GM19238 (cell line): ENCODE results near the gene TNIK.

Source experiments
- DNase-seq: peaks from one replicate; pipeline ENCODE4 v3.0.0; 2011; ENCODE audit warnings: low spot score; ENCODE audit not compliant: insufficient read length

Gene TNIK

DNA sequence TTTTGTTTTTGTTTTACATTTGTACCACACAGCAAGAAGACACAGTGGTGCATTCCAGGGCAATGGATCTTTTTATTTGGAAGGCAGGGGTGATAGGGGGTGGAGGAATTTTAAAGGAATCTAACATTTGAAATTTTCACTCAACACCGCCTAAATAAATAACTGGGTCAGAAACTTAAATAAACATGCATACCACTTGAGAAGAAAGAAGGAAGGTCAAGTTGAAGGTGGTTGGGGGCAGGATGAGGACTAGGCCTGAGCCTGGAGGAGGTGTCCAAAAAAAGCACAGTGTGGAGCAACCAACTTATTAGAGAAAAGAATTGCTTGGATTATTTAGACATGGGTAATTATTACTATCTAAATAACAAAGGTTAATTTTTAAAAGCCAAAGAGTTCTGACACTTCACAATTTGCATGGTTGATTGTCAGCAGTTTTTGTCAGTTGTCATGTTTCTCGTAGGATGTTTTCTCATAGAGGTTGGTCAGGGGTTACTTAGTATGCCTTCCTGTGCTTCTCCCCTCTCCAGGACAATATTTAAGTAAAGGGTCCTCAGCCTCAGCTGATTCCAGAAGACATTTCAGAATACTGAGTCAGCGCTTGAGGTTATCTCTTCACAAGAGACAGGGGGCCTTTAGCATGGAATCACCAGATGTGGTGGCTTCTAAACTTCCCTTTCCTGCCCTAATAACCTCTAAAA is 260.0 kb downstream of the TNIK start:
- DNase-seq, result no peak

DNA sequence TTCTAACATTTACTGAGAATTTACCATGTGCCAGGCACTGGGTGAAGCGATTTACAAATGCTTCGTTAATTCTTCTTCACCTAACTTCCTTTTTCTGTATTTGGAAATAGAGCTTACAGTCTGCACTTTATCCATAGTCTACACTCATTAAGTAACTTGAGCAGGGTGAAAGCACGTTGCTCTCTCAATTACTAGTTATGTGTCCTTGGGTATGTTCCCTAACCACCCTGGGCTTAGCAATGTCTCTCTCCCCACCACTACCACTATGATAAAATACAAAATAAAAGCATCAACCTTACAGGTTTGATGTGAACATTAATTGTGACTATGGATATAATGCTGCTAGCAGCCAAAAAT is 260.8 kb downstream of the TNIK start:
- DNase-seq, result no peak

DNA sequence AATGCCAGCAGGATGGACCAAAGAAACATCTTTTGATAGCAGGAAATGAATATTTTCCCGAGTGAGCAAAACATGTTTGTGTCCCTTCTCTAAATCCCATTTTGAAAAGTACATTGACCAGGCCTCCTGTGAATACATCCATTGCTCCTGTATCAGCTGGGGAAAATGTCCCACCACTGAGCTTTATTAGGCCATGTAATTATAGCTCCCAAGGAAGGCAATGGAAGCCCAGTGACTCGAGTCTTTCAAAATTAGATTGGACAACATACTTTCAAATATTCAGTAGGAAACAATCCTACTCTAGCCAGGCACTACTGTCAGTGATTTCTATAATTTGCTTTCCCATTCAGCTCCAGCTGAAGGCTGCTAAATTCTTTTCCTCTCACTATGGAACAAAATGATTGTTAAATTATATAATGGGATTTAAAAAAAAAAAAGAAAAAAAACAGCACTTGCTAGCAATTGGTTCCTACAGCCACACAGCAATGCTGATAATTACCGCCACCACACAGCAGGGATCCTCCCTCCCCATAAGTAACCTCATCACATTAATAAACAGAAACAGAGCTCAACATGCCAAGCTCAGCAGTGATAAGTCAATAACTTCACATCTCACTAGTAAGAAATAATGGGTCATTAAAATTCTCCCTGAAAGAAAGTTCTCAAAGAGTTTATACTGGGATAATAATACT is 261.3 kb downstream of the TNIK start:
- no peak for DNase-seq

DNA sequence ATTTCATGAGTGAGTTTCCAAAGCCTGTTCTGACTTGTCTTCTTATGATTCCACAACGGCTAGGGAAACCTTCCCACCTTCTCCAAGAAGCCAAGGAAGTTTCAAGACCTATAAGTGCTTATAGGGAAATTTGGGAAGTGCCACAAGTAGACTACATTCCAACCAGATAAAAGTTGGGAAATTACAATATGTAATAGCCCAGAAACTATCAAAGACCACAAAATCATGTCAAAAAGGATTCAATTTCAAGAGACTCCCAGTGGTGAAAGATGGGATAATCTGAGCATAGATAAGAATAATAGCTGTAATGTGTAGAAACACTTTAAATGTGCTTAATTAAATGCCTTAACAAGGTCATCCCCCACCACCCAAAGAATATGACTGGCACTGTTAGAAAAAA is 264.5 kb downstream of the TNIK start:
- DNase-seq, result no peak

DNA sequence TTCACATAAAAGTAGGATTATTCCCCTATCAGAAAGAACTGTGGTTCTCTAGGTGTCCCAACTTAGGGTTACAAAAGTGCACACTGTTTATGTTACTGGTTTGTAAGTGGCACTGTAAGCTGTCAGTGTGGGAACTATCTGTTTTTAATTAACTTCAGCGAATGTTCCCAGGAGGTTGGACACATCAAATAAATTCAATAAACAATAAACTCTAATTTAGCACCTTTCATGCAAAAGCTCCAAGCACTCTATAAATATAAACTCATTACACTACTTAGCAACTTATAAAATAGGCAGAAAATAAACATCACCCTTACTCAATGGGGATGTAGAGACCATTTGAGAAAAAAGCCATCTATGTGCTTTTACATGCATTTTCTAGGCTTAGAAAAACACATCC is 265.2 kb downstream of the TNIK start:
- DNase-seq, result no peak

DNA sequence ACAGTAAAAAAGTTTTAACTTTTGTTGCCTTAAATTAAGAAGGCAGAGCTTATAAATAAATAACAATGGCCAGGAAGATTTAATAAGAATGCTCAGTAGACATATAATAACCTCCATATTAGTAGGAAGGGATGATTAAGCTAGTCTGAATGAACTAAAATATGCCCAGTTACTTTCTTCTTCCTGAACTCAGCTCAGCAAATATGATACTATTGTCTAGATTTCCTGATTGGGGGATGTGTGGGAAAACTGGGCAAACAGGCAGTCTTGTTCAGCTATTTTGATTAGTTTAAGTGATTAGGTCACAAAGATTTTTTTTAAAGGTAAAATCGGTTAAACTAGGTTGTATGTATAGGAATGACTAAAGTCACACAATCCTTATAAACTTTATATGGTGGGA is 266.5 kb downstream of the TNIK start:
- DNase-seq, result no peak

DNA sequence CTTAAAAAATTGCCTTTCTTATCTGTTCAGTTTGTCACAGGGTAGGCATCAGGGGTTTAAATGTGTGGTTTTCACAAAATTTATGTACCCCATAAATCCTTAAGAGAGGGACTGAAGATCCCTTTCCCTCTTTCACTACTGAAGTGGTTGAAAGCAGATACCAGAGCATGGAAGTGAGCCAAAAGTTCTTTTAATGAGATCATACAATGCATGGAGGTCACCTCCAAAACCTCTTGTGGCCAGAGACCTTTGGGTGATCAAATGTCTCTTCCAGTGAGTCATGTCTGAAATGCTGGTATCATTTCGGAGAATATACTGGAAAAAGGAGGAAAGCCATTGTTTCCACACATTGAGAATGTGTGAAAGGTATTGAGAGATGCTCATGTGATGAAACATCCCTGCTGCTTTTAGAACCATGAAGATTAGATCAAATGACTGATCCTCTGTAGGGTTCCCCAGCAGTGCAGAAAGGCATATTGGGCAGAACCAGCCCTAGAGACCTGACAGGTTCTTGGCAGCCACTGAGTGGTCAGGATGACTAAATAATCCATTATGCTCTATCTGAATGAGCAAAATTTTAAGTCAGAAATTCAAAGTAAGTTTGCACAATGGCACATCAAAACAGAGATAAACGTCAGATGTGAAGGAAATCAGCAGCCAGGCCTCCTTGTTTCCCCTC is 267.9 kb downstream of the TNIK start:
- DNase-seq, result no peak

DNA sequence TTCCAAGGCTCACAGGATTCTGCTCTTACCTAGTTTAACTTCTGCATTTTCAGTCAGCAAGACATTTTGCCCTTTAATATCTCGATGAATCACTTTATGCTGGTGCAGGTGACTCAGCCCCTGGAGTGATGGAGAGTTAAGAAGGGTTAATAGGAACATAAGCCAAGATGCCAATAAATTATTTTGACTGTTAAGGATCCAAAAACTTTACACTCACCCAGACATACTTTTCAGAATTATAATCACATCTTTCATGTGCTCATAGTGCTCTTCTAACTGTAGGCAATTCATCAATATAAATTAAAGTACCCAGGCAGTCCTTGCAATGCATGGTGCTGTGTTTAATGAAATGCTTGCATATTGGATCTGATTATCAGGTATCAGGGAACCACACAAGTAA is 269.5 kb downstream of the TNIK start:
- no peak for DNase-seq

DNA sequence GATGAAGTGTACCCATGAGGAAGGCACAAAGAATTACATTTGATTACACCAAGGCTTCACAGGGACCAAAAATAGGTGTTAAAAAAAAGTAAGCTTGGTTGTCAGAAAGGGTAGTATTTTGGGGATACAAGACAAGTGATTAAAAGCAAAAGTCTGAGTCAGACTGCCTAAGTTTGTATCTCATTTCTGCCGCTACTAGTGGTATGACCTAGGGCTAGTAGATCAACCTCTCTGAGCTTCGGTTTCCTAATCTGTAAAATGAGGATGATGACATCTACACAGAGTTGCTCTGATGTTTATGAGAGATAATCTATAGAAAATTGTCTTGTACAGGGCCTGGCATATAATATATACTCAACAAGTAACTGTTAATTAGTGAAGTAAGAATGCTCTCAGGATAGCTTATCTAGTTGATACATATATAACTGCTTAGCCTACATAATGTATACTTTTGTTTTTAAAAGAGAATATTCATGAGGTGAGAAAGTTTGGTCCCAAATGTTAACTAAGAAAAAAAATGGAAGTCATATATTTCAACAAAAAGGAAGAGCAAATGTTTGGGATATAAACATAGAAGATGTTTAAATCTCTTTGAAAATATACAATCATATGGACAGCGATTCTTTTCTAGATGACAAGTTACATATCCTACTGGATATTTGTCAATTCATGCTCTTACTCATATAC is 270.7 kb downstream of the TNIK start:
- no peak for DNase-seq

DNA sequence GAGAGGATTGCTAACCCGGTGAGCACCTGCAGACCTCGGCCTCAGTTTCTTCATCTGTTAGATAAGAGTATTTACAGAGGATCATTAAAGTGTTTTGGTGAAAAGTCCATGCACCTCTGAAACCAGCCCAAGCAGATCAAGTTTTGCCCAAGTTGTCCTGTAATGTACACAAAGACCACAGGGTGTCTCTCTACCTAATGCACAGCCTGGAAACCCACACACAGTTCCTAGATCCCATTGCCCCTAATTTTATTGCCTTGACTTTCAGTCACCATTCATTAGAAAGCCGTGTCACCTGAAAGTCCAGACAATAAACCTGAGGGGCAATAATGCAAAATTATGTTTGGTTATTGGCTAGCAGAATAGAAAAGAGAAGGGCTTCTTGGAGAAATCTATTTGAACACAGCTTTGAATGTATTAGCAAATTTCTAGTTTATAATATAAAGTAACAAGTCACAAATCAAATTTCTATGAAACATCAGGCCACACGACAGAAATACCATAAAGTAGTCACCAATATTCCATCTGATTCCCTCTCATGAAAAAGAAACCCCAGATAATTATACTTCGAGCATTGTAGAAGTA is 272.4 kb downstream of the TNIK start:
- no peak for DNase-seq

DNA sequence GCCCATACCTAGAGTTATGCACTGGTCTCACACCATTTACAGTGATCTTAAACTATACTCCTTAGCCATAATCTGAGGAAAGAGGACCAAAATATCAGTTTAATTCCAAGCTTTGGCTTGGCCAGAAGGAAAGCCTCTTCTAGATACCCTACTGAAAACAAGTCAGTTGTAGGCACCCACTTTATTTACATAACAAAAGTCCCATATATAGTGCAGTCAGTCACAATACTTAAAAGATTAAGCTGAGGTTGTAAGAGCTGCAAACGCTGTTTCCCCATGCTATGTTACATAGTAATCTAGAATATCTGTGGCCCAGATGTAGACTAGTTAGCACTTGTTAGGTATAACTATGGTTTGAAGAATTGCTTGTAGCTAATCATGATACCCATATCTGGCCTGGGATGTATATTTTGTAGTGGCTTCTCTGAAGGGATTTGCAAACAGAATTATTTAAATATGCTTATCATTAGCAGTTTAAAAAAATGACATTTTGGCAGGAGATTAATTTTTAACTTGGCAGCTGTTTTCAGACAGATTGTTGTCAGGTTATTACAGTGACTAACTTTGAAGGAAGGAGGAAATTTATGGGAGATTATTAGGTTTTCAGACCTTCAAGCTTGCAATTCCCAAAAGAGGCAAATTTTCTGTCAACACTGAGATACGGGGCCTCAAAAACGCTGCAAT is 273.2 kb downstream of the TNIK start:
- no peak for DNase-seq

DNA sequence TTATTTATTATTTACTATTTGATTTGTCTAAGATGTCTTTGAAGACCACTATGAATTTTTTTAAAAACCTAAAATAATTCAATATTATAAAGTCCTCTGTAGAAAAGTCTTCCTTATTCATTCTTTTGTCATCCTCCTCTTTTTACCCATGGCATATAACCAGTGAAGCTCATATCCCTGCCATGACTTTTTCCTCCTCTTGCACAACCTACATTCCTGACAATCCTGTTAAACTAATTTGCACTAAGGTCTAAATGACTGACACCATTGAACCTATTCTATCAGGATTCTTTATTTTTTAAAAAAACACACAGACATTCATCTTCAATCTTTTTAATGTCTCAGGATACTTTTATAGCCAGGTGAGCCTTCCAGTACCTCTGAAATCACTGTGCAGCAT is 273.8 kb downstream of the TNIK start:
- no peak for DNase-seq

DNA sequence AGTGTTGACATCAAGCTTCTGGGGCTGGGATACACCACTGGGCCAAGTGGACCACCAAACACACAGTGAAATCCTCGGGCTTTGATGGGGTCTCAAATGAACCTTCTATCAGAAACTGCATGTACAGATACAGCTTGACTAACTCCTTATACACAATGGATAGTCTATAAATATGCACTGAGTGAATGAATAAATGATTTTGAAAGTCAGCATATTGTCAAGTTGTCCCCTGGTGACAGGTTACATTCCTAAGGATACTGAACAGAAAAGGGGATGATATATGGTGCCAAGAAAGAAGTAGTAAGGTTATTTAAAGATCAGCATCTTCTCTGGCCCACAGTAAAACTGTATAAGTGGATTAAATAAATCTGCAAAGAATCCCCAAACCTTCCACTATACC is 274.2 kb downstream of the TNIK start:
- no peak for DNase-seq

DNA sequence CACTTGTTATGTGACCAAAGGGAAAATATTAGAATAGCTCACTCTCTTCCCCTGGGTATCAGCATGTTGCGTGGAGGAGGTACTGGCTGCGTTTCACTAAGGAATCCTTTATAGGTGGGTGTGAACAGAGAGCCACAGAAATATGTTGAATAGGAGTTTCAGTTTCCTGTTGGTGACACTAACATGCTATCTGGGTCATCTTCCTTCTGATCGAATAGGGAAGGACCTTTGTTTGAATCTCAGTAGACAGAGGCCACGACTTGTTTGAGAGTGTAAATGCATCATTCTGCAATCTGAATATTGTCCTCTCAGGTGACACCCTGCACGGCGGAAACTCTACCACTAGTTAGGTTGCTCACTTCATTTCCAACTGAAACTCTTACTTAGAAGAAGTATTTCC is 275.8 kb downstream of the TNIK start:
- DNase-seq, result no peak

DNA sequence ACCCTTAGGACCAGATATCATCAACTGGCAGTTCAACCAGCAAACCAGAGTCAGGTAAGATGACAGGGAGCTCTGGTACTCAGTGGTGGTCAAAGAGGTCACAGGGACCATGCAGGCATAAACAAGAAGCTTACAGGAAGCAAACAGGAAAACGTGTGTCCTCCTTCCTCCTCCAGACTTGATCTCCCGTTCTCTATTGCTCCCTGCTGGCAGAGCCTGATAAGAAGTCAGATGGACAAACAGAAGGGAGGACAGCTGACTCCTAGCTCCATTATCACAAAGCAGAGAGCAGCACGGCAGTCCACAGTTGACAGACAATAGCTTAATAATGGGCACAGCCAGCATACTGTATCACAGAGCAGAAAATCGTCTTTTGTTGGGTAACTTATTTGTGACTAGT is 277.2 kb downstream of the TNIK start:
- no peak for DNase-seq

DNA sequence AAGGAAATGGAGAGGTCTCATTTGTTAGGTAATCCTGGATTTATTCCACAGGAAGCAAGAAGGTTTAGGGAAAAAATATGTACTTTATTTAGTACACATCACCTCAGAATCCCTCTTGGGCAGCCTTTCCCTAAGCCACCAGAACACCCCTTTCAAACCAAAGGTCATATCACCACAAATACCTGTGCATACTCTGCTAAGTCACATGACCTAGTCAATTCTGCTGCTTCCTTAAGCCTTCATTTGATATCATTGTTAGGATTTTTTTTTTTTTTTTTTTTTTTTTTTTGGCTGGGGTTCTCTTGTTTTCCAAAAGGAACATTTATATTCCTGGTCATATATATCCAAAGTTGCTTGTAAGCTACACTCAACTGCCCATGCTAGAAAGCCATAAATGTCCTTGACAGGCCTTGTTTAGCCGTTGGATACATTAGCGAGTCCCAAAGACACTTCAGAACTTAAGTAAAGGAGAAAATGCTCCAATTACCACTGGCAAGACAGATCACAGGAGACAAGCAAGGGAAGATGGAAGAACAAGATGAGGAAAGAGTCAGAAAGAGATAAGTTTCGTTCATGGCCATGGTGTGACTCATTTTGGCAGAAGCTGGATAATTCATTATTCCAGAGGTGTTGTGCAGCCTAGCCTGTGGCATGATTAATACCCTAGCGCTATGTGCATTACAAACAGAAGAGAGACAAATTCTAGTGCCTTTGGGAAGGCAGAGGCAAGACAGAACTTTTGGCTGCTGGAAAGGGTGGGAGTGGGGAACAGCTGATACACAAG is 278.1 kb downstream of the TNIK start:
- DNase-seq, result no peak

DNA sequence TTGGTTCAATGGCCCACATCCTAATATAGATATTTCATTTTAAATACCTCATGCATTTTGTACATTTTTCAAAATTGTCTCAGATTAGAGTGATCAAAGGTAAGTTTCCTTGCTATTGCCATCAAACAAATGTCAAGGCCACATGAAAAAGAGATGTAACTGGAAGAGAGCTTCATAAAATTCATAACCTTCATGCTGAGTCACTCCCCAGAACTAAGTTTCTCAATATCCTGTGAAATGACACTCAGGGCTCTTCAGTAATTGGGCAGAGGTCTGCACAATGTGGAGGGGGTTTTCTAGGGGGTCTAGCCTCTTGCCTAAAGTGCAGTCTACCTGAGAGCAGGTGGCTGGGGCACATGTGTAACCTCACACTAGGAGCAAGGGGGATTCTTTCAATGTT is 281.5 kb downstream of the TNIK start:
- no peak for DNase-seq

DNA sequence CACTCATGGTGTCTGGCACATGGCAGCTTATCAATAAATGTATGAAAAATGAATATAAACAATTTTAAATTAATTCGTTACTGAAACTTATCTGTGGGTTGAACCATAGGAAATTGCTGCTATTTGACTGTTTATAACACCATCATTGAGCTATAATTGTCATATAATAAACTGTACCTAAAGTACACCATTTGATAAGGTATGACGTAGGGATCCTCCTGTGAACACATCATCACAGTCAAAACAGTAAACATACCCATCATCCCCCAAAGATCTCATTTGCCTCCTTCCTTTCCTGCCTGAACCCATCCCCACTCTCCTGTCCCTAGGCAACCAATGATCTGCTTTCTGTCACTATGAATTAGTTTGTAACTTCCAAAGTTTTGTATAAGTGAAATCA is 282.7 kb downstream of the TNIK start:
- DNase-seq, result no peak

DNA sequence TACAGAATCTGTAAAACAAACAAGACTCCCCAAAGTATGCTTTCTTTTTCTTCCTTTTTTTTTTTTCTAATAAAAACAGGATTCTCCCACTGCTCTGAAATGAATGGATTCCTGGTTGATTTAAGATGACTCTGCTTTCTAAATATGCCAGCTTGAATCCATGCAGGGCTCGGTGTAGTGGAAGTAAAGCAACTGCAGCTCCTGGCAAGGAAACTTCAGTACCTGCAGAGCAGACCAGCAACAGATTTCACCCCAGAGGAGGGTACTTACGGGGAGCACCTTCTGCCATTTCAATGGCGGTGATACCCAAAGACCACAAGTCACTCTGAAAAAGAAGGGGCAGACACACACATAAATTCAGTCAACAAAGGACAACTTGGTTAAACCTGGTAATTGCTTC is 283.1 kb downstream of the TNIK start:
- no peak for DNase-seq

DNA sequence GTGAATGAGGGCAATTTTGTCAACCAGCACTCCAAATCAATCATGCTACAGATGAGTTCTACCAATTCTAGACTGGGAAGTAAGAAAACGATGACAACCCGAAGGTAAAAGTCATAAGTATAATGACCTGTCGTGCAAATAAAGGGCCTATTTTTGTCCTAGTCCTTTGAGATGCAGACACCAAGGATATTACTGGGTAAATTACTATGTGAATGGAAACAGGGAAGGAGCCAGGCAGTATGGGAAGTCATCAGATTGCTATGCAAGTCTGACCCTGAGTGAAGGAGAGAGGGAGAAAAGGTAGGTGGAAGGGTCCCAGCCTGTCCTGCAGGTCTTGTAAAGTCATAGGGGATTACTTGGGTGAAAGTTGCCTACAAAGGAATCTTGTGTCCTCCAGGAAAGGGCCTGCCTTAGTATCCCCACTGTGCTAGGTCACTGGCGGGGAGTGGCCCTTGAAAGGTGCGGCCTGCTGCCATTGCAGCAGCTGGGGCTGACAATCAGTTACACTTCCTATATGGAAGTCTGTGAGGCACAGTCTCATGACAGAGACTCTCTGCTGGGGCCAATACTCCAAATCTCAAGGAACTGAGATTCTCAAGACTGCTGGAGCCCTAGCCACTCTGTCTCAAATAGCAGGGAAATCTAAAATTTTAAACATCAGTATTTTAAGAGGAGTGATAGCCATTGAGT is 283.8 kb downstream of the TNIK start:
- no peak for DNase-seq
